Measurements from ENCODE around the gene SLC35G3. TPM values are rescaled to one million over a fixed set of nuclear protein-coding genes. Genes with fewer than 3 reads are reported as not detected.

SLC35G3 gene
- total and polyA plus RNA-seq, 2 of the 8 experiments (the other 6 are each of a cell fraction or from before 2014, with no cell fraction given): not detected

- Histone ChIP-seq H3K4me3 (ENCODE audit: extremely low read depth in 1 of 4, insufficient read depth in 2 of 4, low read depth in 3 of 4, low read length in 4 of 4) (no peak overlapping the region), H3K79me2 (ENCODE audit: control insufficient read depth in 1 of 2, insufficient read depth in 2 of 2, low read length in 2 of 2) (no peaks in the 10 kb centered on the region), H3K36me3 (ENCODE audit: control insufficient read depth in 2 of 4, insufficient read depth in 4 of 4, low read length in 3 of 4) (no peaks in the 10 kb centered on the region), H3K4me1 (replicated peaks in 1 of 4; ENCODE audit: control insufficient read depth in 3 of 4, insufficient read depth in 4 of 4, low read length in 3 of 4) (no peaks in the 10 kb centered on the region), H3K79me1 (ENCODE audit: low read depth, low read length) (no peaks in the 10 kb centered on the region; the same call in 1 of the 2 replicates), H3K18ac (ENCODE audit: extremely low read depth, low read length) (no peak overlapping the region), H2BK15ac (ENCODE audit: low read length) (no peak overlapping the region), H3K9me3 (ENCODE audit: insufficient read depth in 2 of 2, low read depth in 1 of 2, low read length in 1 of 2) (no peaks in the 10 kb centered on the region), H4K8ac (ENCODE audit: extremely low read depth, insufficient read depth, low read length) (no peak overlapping the region), H2AFZ (ENCODE audit: low read length) (no peak overlapping the region), H3K9ac (replicated peaks in 1 of 4; ENCODE audit: extremely low read depth in 1 of 4, low read depth in 3 of 4, low read length in 3 of 4) (no peak overlapping the region), H2AK5ac (ENCODE audit: low read depth, low read length) (no peak overlapping the region), H3K4me2 (ENCODE audit: insufficient read depth in 1 of 2, low read depth in 2 of 2, low read length in 2 of 2) (no peak overlapping the region), H2BK120ac (replicated peaks; ENCODE audit: low read depth, low read length) (no peak overlapping the region), H4K20me1 (replicated peaks in 1 of 2; ENCODE audit: control insufficient read depth in 1 of 2, insufficient read depth in 2 of 2, low read length in 2 of 2) (peaks cover 0 to 2% of the 10 kb centered on the region in 2 experiments), H3K23ac (ENCODE audit: insufficient read length) (no peak overlapping the region), H2BK12ac (ENCODE audit: low read depth, low read length) (no peak overlapping the region), H4K5ac (ENCODE audit: insufficient read length, low read depth, low read length) (no peak overlapping the region), H3K4ac (replicated peaks; ENCODE audit: insufficient read length, low read depth, low read length) (no peak overlapping the region), H3K27me3 (replicated peaks in 1 of 4; ENCODE audit: control insufficient read depth in 3 of 4, extremely low read depth in 1 of 4, insufficient read depth in 3 of 4, low read length in 3 of 4) (no peaks in the 10 kb centered on the region), H3K23me2 (ENCODE audit: low read depth, low read length) (no peaks in the 10 kb centered on the region), H3K56ac (replicated peaks; ENCODE audit: insufficient read length, low read depth, low read length) (no peak overlapping the region), H2BK5ac (ENCODE audit: low read depth, low read length) (no peak overlapping the region), H3K14ac (ENCODE audit: insufficient read length) (no peak overlapping the region), H3K27ac (ENCODE audit: low read depth, low read length) (no peak overlapping the region), H2BK20ac (ENCODE audit: low read length) (no peak overlapping the region), H4K91ac (replicated peaks; ENCODE audit: insufficient read length, low read length) (no peak overlapping the region)
- FAIRE-seq (no peak), DNase-seq (ENCODE audit: low read depth in 1 of 2, low spot score in 2 of 2) (no peak)
- CTCF ChIA-PET (ENCODE audit: partially characterized antibody): interaction anchor here (0.5 to 1.7 kb wide), 4 partner anchors 19 to 382 kb away, joined by 3 to 5 read pairs (median 3); no protein-coding TSS in a partner anchor
- POLR2A ChIA-PET (ENCODE audit: partially characterized antibody): interaction anchor here (0.6 to 1.6 kb wide), 4 partner anchors 15 to 450 kb away, joined by 3 to 5 read pairs (median 4); partner anchors contain the start of gene UNC45B
- WGBS, 2 experiments (ENCODE audit: extremely low coverage in 1 of 2, insufficient coverage in 1 of 2, insufficient read length in 1 of 2, insufficient replicate concordance in 2 of 2, low coverage in 1 of 2, low lambda C conversion rate in 2 of 2, missing lambda C conversion rate in 1 of 2): 87% methylated on average over 4 of the region's 4 CpGs; no CpG with 5 or more reads in 1 of the 2 experiments
- TF ChIP-seq HDAC2 (IDR thresholded peaks at IDR 0.05; ENCODE audit: borderline replicate concordance in 1 of 2, low read depth in 2 of 2, low read length in 2 of 2) (no peak), TAF7 (optimal IDR thresholded peaks at IDR 0.05; ENCODE audit: borderline replicate concordance, low read depth, low read length) (no peak), BACH1 (IDR thresholded peaks at IDR 0.05; ENCODE audit: low read length) (no peak), CEBPB (IDR thresholded peaks at IDR 0.05; ENCODE audit: low read depth, low read length) (no peak)
These were observed 31.4 kb downstream of the SLC35G3 start for GRCh38 chr17:35162755-35163154.
